ENCODE measurements around the gene SORD.
"Not testable (repeated sequence)": the region's sequence is repeated elsewhere in the genome, so short reads cannot be mapped to it uniquely, and the experiment has no call there.

GRCh38 chr15:45104170-45104569 is 81.2 kb downstream of the SORD start:
- not testable (repeated sequence) for TF ChIP-seq CTCF, POLR2AphosphoS5, POLR2A, EP300 (IDR thresholded peaks at IDR 0.05)
